Measurements from ENCODE around the gene SCAMP2.

GRCh38 chr15:74847432-74847831, 25.7 kb downstream of the SCAMP2 start:
- TF ChIP-seq CTCF (IDR thresholded peaks at IDR 0.05; ENCODE audit: low read depth, low read length) (no peak), EZH2phosphoT487 (IDR thresholded peaks at IDR 0.05; ENCODE audit: low read depth) (no peak)
